ENCODE measurements around the gene MEN1.

Gene MEN1

GRCh38 chr11:64804346-64805210 is 5.8 kb downstream of the MEN1 start:
- no peaks in the 10 kb centered on the region for H3K27me3 Mint-ChIP-seq
- peaks cover 44 to 46% of the 10 kb centered on the region in 2 donors for H3K36me3 Mint-ChIP-seq
- peaks cover 46 to 59% of the 10 kb centered on the region in 2 donors for H3K4me1 Mint-ChIP-seq
- H3K4me3 Mint-ChIP-seq, result peak overlapping the region in 1 of 2 donors; percentile 87
- DNase-seq (no peak), ATAC-seq (replicated peaks) (no peak)
- no peak overlapping the region for H3K27ac Mint-ChIP-seq
- no peaks in the 10 kb centered on the region for H3K9me3 Mint-ChIP-seq

- Mint-ChIP-seq H3K4me1 (peaks cover 45 to 59% of the 10 kb centered on the region in 2 donors), H3K27me3 (no peaks in the 10 kb centered on the region), H3K9me3 (no peaks in the 10 kb centered on the region), H3K4me3 (peak overlapping the region; percentile 87 to 93), H3K27ac (peak overlapping the region; percentile 89), H3K36me3 (peaks cover 47 to 51% of the 10 kb centered on the region in 2 donors)
- DNase-seq (no peak), ATAC-seq (replicated peaks) (no peak)
Observed at GRCh38 chr11:64803846-64804345, 6.5 kb downstream of the MEN1 start.

- H3K27me3 Mint-ChIP-seq, result no peaks in the 10 kb centered on the region
- H3K4me1 Mint-ChIP-seq, result peaks cover 49 to 59% of the 10 kb centered on the region in 2 donors
- H3K4me3 Mint-ChIP-seq, result peak within 1 kb of the TSS; percentile 87 to 93
- ATAC-seq (replicated peaks) (peak; percentile 79 to 82), DNase-seq (peak; percentile 78)
- no peaks in the 10 kb centered on the region for H3K9me3 Mint-ChIP-seq
- H3K27ac Mint-ChIP-seq, result peak within 1 kb of the TSS; percentile 90
- H3K36me3 Mint-ChIP-seq, result peaks cover 50 to 55% of the 10 kb centered on the region in 2 donors
Observed at GRCh38 chr11:64803158-64803845, 7.0 kb downstream of the MEN1 start, which contains the start of gene MAP4K2. MAP4K2 (minus strand) TSS chr11:64803214; CDS start chr11:64803149, 65 bp downstream.

- peak; percentile 37 to 45 for ATAC-seq (replicated peaks)
Observed at GRCh38 chr11:64802370-64803157, 7.8 kb downstream of the MEN1 start.

GRCh38 chr11:64801561-64802369 is 8.6 kb downstream of the MEN1 start:
- Mint-ChIP-seq H3K27ac (peak overlapping the region; percentile 90), H3K9me3 (no peaks in the 10 kb centered on the region), H3K4me3 (peak overlapping the region; percentile 83 to 87), H3K27me3 (no peaks in the 10 kb centered on the region), H3K4me1 (peaks cover 43 to 55% of the 10 kb centered on the region in 2 donors), H3K36me3 (peaks cover 46 to 52% of the 10 kb centered on the region in 2 donors)
- DNase-seq (no peak), ATAC-seq (replicated peaks) (no peak)

More at GRCh38 chr11:64802370-64803157, 7.8 kb downstream of the MEN1 start:
- Mint-ChIP-seq H3K4me1 (peaks cover 49 to 52% of the 10 kb centered on the region in 2 donors), H3K27ac (peak overlapping the region; percentile 90), H3K4me3 (peak overlapping the region; percentile 83 to 87), H3K27me3 (no peaks in the 10 kb centered on the region), H3K36me3 (peaks cover 47 to 51% of the 10 kb centered on the region in 2 donors), H3K9me3 (no peaks in the 10 kb centered on the region)
- DNase-seq, result peak; percentile 53

GRCh38 chr11:64801158-64801464 is 9.2 kb downstream of the MEN1 start:
- Mint-ChIP-seq H3K27ac (peak overlapping the region; percentile 90), H3K9me3 (no peaks in the 10 kb centered on the region), H3K36me3 (peaks cover 48 to 54% of the 10 kb centered on the region in 2 donors), H3K4me3 (peak overlapping the region; percentile 83 to 87), H3K4me1 (peaks cover 44 to 62% of the 10 kb centered on the region in 2 donors), H3K27me3 (no peaks in the 10 kb centered on the region)
- DNase-seq (no peak), ATAC-seq (replicated peaks) (peak; percentile 20 to 26)

- H3K27me3 Mint-ChIP-seq, result no peaks in the 10 kb centered on the region
- H3K4me3 Mint-ChIP-seq, result peak overlapping the region; percentile 83 to 87
- DNase-seq, result no peak
- peaks cover 47 to 63% of the 10 kb centered on the region in 2 donors for H3K4me1 Mint-ChIP-seq
- no peaks in the 10 kb centered on the region for H3K9me3 Mint-ChIP-seq
- H3K27ac Mint-ChIP-seq, result peak overlapping the region; percentile 91
- ATAC-seq (replicated peaks), result no peak
- peaks cover 47 to 54% of the 10 kb centered on the region in 2 donors for H3K36me3 Mint-ChIP-seq
Observed at GRCh38 chr11:64800303-64801157, 9.8 kb downstream of the MEN1 start.

GRCh38 chr11:64799623-64800302 is 10.6 kb downstream of the MEN1 start:
- Mint-ChIP-seq H3K4me3 (peak overlapping the region; percentile 65 to 87), H3K27me3 (no peaks in the 10 kb centered on the region), H3K4me1 (peaks cover 50 to 68% of the 10 kb centered on the region in 2 donors), H3K27ac (peak overlapping the region; percentile 91), H3K9me3 (no peaks in the 10 kb centered on the region), H3K36me3 (peaks cover 47 to 53% of the 10 kb centered on the region in 2 donors)
- DNase-seq, result peak; percentile 46
- ATAC-seq (replicated peaks), result peak; percentile 64

GRCh38 chr11:64799256-64799622 is 11.1 kb downstream of the MEN1 start:
- Mint-ChIP-seq H3K9me3 (no peaks in the 10 kb centered on the region), H3K27ac (peak overlapping the region; percentile 91), H3K4me1 (peaks cover 54 to 73% of the 10 kb centered on the region in 2 donors), H3K27me3 (no peaks in the 10 kb centered on the region), H3K4me3 (peak overlapping the region; percentile 65 to 87), H3K36me3 (peaks cover 53 to 57% of the 10 kb centered on the region in 2 donors)
- DNase-seq (no peak), ATAC-seq (replicated peaks) (no peak)

- H3K4me1 Mint-ChIP-seq, result peaks cover 55 to 74% of the 10 kb centered on the region in 2 donors
- no peaks in the 10 kb centered on the region for H3K27me3 Mint-ChIP-seq
- DNase-seq (no peak), ATAC-seq (replicated peaks) (no peak)
- H3K27ac Mint-ChIP-seq, result peak overlapping the region; percentile 51
- H3K9me3 Mint-ChIP-seq, result no peaks in the 10 kb centered on the region
- H3K4me3 Mint-ChIP-seq, result no peak overlapping the region
- H3K36me3 Mint-ChIP-seq, result peaks cover 51 to 73% of the 10 kb centered on the region in 2 donors
Observed at GRCh38 chr11:64796757-64797541, 13.4 kb downstream of the MEN1 start.

- Mint-ChIP-seq H3K27ac (peak overlapping the region; percentile 51), H3K27me3 (no peaks in the 10 kb centered on the region), H3K4me1 (peaks cover 50 to 66% of the 10 kb centered on the region in 2 donors), H3K4me3 (no peak overlapping the region), H3K9me3 (no peaks in the 10 kb centered on the region), H3K36me3 (peaks cover 51 to 73% of the 10 kb centered on the region in 2 donors)
- DNase-seq, result no peak
- ATAC-seq (replicated peaks), result no peak
Observed at GRCh38 chr11:64796047-64796756, 14.1 kb downstream of the MEN1 start.
